ENCODE results near the gene UBE2Q2. TPM values are rescaled to one million over a fixed set of nuclear protein-coding genes. Genes with fewer than 3 reads are reported as not detected.

The UBE2Q2 gene
- total RNA-seq, 1 donor from 2014 or later, result 18.9 TPM

- H3K27me3 Mint-ChIP-seq (ENCODE audit: low read depth), result peaks cover 9% of the 10 kb centered on the region
- intact Hi-C loops (cut with micrococcal nuclease), result loop anchor here (5.0 kb wide), 1 partner anchor 323 kb away; no protein-coding TSS in a partner anchor
- no peaks in the 10 kb centered on the region for H3K9me3 Mint-ChIP-seq
- no peak overlapping the region for H3K4me3 Mint-ChIP-seq (ENCODE audit: low read depth)
- no peak overlapping the region for H3K27ac Mint-ChIP-seq
- no peaks in the 10 kb centered on the region for H3K36me3 Mint-ChIP-seq (ENCODE audit: low read depth)
- H3K4me1 Mint-ChIP-seq (ENCODE audit: low read depth), result peaks cover 14% of the 10 kb centered on the region
- no peak for DNase-seq (ENCODE audit: low spot score)
These were observed 28.5 kb upstream of the UBE2Q2 start for GRCh38 chr15:75814794-75815193.

DNA sequence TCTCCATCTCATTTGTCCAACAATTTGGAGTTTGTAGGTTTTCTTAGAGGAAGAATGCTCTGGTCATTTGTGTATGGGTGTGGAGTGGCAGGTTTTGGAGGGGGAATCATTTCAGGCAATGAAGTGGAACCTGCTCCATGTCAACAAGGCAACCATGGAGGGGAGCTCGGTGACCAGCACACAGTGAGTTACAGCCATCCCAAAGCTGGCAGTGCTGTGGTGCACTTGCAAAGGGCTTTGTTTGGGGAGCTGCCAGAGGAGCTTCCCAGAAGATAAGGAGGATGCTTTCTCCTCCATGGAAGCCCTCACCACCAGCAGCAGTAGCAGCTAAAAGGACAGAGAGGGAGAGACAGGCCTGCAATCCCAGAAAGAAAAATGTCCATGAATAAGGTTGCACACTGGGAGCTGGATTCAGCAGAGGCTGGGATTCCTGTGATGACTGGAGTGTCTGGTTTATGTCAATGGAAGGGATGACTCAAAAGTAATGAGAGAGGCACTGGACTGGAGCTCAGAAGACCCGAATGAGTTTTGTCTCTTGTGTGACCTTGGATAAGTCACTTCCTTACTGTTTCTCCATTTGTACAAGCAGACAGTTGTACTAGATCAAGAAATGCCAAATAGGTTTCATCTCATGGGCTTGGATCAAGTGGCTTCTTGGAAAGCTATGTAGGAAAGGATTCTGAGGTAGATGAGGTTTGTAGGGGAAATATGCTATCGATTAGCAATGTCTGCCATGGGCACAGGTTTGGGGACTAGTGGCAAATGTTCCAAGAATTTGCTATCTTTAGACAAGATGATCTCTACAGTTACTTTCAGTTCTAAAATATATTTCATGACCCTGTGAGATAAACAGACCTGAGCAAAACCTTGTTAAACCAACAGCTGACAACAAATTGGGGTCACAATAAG, 27.2 kb upstream of the UBE2Q2 start:
- intact Hi-C loops (cut with micrococcal nuclease), result loop anchor here (2.0 to 5.0 kb wide), 2 partner anchors 77 to 321 kb away; no protein-coding TSS in a partner anchor
- Mint-ChIP-seq H3K36me3 (ENCODE audit: low read depth) (no peaks in the 10 kb centered on the region), H3K4me1 (ENCODE audit: low read depth) (peaks cover 14% of the 10 kb centered on the region), H3K4me3 (ENCODE audit: low read depth) (no peak overlapping the region), H3K27ac (no peak overlapping the region), H3K27me3 (ENCODE audit: low read depth) (peaks cover 5% of the 10 kb centered on the region), H3K9me3 (no peaks in the 10 kb centered on the region)
- DNase-seq (ENCODE audit: low spot score), result no peak

GRCh38 chr15:75817138-75817935, 25.9 kb upstream of the UBE2Q2 start:
- Mint-ChIP-seq H3K27ac (peak overlapping the region; percentile 61), H3K4me3 (ENCODE audit: low read depth) (peak overlapping the region; percentile 43), H3K9me3 (no peaks in the 10 kb centered on the region), H3K36me3 (ENCODE audit: low read depth) (no peaks in the 10 kb centered on the region), H3K27me3 (ENCODE audit: low read depth) (peaks cover 3% of the 10 kb centered on the region), H3K4me1 (ENCODE audit: low read depth) (peaks cover 14% of the 10 kb centered on the region)
- no peak for DNase-seq (ENCODE audit: low spot score)
- intact Hi-C loops (cut with micrococcal nuclease), result loop anchor here (1.0 to 5.0 kb wide), 3 partner anchors 19 to 320 kb away; no protein-coding TSS in a partner anchor

DNA sequence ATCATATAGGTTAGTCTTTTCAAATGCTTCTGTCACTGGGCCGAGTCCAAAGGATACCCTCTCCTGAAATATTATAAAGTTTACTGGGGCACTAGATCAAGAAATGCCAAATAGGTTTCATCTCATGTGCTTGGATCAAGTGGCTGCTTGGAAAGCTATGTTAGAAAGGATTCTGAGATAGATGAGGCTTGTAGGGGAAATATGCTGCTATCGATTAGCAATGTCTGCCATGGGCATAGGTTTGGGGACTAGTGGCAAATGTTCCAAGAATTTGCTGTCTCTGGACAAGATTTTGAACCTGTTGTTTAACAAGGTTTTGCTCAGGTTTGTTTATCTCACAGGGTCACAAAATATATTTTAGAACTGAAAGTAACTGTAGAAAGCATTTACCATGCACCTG, 23.0 kb upstream of the UBE2Q2 start:
- intact Hi-C loops (cut with micrococcal nuclease), result no loop called here
- Mint-ChIP-seq H3K27me3 (ENCODE audit: low read depth) (peaks cover 9% of the 10 kb centered on the region), H3K36me3 (ENCODE audit: low read depth) (no peaks in the 10 kb centered on the region), H3K9me3 (no peaks in the 10 kb centered on the region), H3K27ac (no peak overlapping the region), H3K4me3 (ENCODE audit: low read depth) (no peak overlapping the region), H3K4me1 (ENCODE audit: low read depth) (peaks cover 14% of the 10 kb centered on the region)
- DNase-seq (ENCODE audit: low spot score), result no peak

DNA sequence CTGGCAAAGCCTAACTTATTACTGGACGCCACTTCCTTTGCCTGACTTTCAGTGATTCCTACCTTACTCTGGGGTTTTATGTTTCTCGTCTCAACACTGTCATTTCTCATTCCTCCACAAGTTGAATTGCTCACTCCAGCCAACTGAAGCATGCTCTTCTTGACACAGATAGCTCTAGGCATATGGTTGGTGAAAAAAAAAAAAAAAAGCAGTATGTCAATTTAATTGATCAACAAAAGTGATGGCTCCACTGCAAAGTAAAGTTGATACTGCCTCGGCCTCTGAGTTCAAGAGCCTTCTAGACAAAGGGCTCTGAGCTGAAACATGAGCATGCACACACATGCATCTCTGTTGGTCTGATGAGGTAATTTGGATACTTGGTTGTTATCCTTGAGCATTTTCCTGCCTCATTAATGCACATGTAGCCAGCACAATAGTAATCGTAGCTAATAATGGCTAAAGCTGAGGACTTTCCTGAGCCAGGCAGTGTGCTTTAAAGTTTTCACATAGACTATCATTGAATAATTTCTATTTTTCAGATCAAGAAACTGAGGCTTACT, 21.4 kb upstream of the UBE2Q2 start:
- Mint-ChIP-seq H3K27me3 (ENCODE audit: low read depth) (peaks cover 17% of the 10 kb centered on the region), H3K27ac (no peak overlapping the region), H3K4me1 (ENCODE audit: low read depth) (peaks cover 7% of the 10 kb centered on the region), H3K36me3 (ENCODE audit: low read depth) (no peaks in the 10 kb centered on the region), H3K4me3 (ENCODE audit: low read depth) (no peak overlapping the region), H3K9me3 (no peaks in the 10 kb centered on the region)
- DNase-seq (ENCODE audit: low spot score), result no peak
- intact Hi-C loops (cut with micrococcal nuclease), result no loop called here

- Mint-ChIP-seq H3K27ac (no peak overlapping the region), H3K9me3 (no peaks in the 10 kb centered on the region), H3K4me3 (ENCODE audit: low read depth) (no peak overlapping the region), H3K27me3 (ENCODE audit: low read depth) (peaks cover 20% of the 10 kb centered on the region), H3K4me1 (ENCODE audit: low read depth) (peaks cover 3% of the 10 kb centered on the region), H3K36me3 (ENCODE audit: low read depth) (no peaks in the 10 kb centered on the region)
- intact Hi-C loops (cut with micrococcal nuclease), result no loop called here
- no peak for DNase-seq (ENCODE audit: low spot score)
These were observed 20.5 kb upstream of the UBE2Q2 start for GRCh38 chr15:75822685-75823278.

GRCh38 chr15:75823860-75824613, 19.2 kb upstream of the UBE2Q2 start:
- Mint-ChIP-seq H3K4me3 (ENCODE audit: low read depth) (no peak overlapping the region), H3K27ac (no peak overlapping the region), H3K36me3 (ENCODE audit: low read depth) (no peaks in the 10 kb centered on the region), H3K9me3 (no peaks in the 10 kb centered on the region), H3K4me1 (ENCODE audit: low read depth) (peaks cover 11% of the 10 kb centered on the region), H3K27me3 (ENCODE audit: low read depth) (peaks cover 20% of the 10 kb centered on the region)
- DNase-seq (ENCODE audit: low spot score), result no peak
- intact Hi-C loops (cut with micrococcal nuclease), result no loop called here

- peaks cover 20% of the 10 kb centered on the region for H3K4me1 Mint-ChIP-seq (ENCODE audit: low read depth)
- no peak overlapping the region for H3K27ac Mint-ChIP-seq
- H3K4me3 Mint-ChIP-seq (ENCODE audit: low read depth), result no peak overlapping the region
- H3K27me3 Mint-ChIP-seq (ENCODE audit: low read depth), result peaks cover 18% of the 10 kb centered on the region
- no peaks in the 10 kb centered on the region for H3K36me3 Mint-ChIP-seq (ENCODE audit: low read depth)
- DNase-seq (ENCODE audit: low spot score), result no peak
- intact Hi-C loops (cut with micrococcal nuclease), result no loop called here
- H3K9me3 Mint-ChIP-seq, result no peaks in the 10 kb centered on the region
These were observed 15.6 kb upstream of the UBE2Q2 start for GRCh38 chr15:75827691-75828090.

GRCh38 chr15:75828429-75828828, 14.8 kb upstream of the UBE2Q2 start:
- Mint-ChIP-seq H3K9me3 (no peaks in the 10 kb centered on the region), H3K36me3 (ENCODE audit: low read depth) (no peaks in the 10 kb centered on the region), H3K4me1 (ENCODE audit: low read depth) (peaks cover 20% of the 10 kb centered on the region), H3K27me3 (ENCODE audit: low read depth) (peaks cover 18% of the 10 kb centered on the region), H3K27ac (no peak overlapping the region), H3K4me3 (ENCODE audit: low read depth) (no peak overlapping the region)
- intact Hi-C loops (cut with micrococcal nuclease), result no loop called here
- DNase-seq (ENCODE audit: low spot score), result no peak

GRCh38 chr15:75830910-75831805, 12.1 kb upstream of the UBE2Q2 start:
- no peak for DNase-seq (ENCODE audit: low spot score)
- Mint-ChIP-seq H3K4me3 (ENCODE audit: low read depth) (no peak overlapping the region), H3K4me1 (ENCODE audit: low read depth) (peaks cover 20% of the 10 kb centered on the region), H3K27ac (no peak overlapping the region), H3K9me3 (no peaks in the 10 kb centered on the region), H3K27me3 (ENCODE audit: low read depth) (peaks cover 8% of the 10 kb centered on the region), H3K36me3 (ENCODE audit: low read depth) (no peaks in the 10 kb centered on the region)
- intact Hi-C loops (cut with micrococcal nuclease), result no loop called here

DNA sequence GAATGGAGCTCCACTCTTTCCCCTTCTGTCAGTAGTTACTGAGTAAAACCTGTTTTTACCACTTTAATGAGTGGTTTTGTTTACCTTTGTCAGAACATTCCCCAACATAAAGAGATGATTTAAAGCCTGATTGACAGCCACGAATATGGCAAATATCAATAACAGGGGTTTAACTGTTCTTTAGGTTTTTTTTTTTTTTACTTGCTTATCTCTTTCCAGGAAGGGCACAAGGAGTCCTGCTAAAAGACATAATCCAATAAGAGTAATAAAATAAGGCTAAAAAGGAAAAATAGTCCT, 11.5 kb upstream of the UBE2Q2 start:
- Mint-ChIP-seq H3K36me3 (ENCODE audit: low read depth) (no peaks in the 10 kb centered on the region), H3K27me3 (ENCODE audit: low read depth) (peaks cover 4% of the 10 kb centered on the region), H3K9me3 (no peaks in the 10 kb centered on the region), H3K4me3 (ENCODE audit: low read depth) (no peak overlapping the region), H3K4me1 (ENCODE audit: low read depth) (peaks cover 20% of the 10 kb centered on the region), H3K27ac (no peak overlapping the region)
- intact Hi-C loops (cut with micrococcal nuclease), result no loop called here
- DNase-seq (ENCODE audit: low spot score), result no peak
